ENCODE measurements around the gene GNAL.

Gene GNAL

GRCh38 chr18:11925800-11926481 lies 236.9 kb downstream of the GNAL start:
- DNase-seq, result no peak

DNA sequence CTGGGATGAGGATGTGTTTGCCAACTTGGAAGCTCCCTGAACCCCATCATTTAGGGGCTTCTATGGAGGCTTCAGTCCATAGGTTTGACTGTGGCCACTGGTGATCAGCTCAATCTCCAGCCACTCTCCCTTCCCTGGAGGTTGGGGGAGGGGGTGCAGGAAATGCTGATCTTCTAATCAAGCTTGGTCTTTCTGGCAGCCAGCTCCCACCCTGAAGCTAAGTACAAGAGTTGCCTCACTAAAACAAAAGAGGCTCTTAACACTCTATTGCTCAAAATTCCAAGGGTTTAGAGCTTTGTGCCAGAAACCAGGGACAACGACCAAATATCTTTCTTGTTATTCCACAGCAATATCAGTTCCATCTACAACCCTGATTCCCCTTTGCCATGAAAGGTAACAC lies 238.4 kb downstream of the GNAL start:
- no peak for DNase-seq

GRCh38 chr18:11932393-11932792 lies 243.3 kb downstream of the GNAL start:
- no peak for DNase-seq
